GM19239 (cell line): ENCODE measurements around the gene RUNX1.

Experiments
- DNase-seq: peaks from one replicate; pipeline ENCODE4 v3.0.0; 2011; ENCODE audit warnings: low spot score; ENCODE audit not compliant: insufficient read length
- FAIRE-seq: peaks from 2 replicates; lab custom pipeline; 2011; peaks lifted over from hg19 to GRCh38; lab: Jason Lieb, UNC

Gene RUNX1

DNA sequence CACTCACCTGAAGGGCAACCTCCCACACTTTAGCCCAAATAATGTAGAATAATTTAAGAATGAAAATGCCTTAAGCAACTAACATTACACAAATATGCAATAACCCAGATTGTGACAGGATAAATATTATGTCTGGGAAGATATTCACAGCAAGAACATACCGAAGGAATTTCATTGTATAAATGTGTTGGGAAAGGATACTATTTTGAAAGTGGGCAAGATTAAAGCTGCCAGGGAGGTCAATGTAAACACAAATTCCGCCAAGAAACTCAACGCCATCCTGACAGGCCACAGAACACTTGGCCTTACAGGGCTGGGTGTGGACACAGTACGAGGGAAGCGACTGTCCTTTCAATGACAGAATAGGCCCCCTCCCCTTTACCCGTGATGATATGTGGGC, 173.3 kb downstream of the RUNX1 start:
- FAIRE-seq (peak; percentile 23), DNase-seq (no peak)

- FAIRE-seq (peak; percentile 85), DNase-seq (no peak)
Observed at GRCh38 chr21:34874684-34875513, 174.2 kb downstream of the RUNX1 start.

DNA sequence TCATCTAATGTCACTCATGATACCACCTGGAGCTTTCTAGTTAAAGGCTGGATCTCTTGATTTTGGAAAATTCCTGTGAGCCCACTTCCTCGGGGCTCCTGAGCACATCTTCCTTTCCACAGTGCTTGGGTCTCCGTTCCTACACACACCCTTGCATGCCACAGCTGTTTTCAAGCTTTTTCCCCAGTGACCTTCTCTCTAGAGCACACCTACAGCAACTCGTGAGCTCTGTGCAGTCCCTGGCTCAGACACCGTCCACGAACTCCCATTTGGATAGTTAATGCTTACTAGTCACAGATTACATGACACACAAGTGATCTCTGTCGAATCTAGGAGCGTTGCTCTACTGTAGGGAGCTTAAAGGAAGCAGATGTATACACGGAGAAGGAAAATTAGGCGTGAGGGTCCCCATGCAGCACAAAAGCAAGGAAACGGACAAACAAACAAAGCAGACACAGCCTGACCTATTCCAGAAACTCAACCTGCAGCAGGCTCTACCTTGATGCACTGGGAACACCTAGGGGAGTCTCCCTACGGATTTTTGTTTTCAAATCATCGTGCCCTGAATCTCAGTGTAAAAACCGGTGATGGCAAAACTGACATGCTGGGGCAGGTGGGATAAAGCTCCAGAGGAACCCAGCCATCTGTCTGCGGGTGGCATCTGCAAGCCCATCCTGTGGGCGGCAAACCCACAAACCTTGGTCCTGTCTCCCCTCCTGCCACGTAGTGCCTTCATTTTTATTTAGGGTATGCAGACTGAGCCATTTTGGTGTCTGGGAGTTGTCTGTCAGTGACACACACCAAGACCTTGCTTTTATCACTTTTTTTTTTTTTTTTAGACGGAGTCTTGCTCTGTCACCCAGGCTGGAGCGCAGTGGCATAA, 177.8 kb downstream of the RUNX1 start:
- FAIRE-seq (no peak), DNase-seq (no peak)

- no peak for DNase-seq
- no peak for FAIRE-seq
Observed at GRCh38 chr21:34870246-34870645, 178.9 kb downstream of the RUNX1 start.

GRCh38 chr21:34869545-34869944, 179.6 kb downstream of the RUNX1 start:
- FAIRE-seq (no peak), DNase-seq (no peak)

GRCh38 chr21:34867785-34868184, 181.3 kb downstream of the RUNX1 start:
- FAIRE-seq (no peak), DNase-seq (no peak)

GRCh38 chr21:34865400-34866241, 183.5 kb downstream of the RUNX1 start:
- peak; percentile 93 for FAIRE-seq
- no peak for DNase-seq

GRCh38 chr21:34864370-34865149, 184.5 kb downstream of the RUNX1 start:
- no peak for FAIRE-seq

DNA sequence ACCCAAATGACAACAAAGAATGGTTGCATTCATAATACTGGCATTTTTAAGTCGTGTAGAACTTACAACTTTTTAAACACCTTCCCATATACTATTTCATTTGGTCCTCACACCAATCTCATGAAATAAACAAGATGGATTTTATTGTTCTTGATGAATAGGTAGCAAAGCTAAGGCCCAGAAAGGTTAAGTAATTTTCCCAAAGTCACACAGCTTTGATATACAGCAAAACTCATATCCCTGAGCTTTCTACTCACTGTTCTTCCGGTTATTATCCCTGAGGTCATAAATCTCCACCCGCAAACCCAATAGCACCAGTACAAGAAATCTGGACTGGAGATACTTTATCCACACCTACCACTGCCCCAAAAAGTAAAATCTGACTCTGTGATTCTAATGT, 186.2 kb downstream of the RUNX1 start:
- DNase-seq = no peak
- FAIRE-seq = no peak

More at GRCh38 chr21:34864370-34865149, 184.5 kb downstream of the RUNX1 start:
- DNase-seq = no peak

DNA sequence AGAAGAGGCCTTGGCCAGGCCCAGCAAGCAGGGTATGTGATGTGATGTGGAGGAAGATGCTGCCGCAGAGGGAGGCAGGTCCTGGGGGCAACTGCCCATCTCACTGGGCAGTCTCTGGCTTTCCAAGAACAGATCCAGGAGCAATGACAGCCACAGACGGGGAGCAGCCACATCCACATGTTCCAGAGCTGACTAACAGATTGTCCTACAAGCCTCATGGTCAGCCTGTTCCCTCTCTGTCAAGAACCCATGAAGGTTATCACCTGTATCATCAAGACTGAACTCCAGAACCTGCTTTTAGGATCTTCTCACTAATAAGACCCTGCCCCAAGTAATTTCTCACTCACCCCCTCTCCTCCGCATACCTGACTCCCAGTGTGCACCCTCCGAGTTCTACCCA, 187.8 kb downstream of the RUNX1 start:
- no peak for FAIRE-seq

DNA sequence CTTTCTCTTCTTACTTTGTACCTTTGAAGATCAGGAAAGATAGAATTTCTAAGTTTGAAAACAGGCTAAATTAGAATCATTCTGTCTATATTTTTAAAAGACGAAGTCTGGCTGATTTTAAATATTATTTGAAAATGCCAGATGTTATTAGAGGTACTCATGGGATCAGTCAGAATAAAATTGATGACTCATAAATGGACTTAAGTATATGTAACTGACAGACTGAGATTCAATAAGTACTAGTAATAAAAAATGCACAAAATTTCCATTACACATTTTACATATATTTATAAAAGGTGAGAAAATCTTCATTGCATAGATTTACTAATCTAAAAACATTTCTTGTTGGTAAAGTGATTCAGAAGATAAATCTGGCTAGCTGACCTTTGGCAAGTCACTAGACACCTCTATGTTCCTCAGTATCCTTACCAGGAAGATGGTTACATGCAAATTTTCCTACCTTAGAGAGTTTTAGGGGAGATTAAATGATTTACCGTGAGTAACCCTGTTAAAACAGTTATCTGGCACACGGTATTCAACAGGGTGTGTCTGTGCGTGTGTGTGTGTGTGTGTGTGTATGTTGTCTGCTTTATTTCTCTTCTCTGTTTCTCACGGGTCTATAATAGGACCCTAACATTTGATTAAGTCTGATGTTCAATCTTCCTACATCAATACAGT, 189.0 kb downstream of the RUNX1 start:
- FAIRE-seq (no peak), DNase-seq (no peak)

More for the DNA sequence above, 187.8 kb downstream of the RUNX1 start:
- DNase-seq = no peak

- no peak for FAIRE-seq
Observed at GRCh38 chr21:34858559-34858958, 190.5 kb downstream of the RUNX1 start.

DNA sequence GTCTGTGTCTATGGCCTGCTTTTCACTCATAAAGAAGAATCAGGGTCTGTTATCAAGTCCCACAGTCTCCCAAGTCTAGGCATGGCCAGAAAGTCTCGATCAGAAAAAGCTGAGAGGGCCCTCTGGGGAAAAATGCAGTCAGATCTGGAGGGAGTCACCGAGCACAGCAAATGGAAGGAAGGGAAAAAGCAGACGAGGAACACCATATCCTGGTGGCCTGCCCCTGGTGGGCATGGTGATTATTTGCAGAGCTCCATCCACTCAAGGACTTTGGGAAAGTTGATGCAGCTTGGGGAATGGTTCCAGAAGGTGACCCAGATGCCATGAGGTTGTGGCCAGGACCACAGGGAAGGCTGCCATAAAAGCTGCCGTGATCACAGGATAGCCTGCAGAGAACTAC, 191.2 kb downstream of the RUNX1 start:
- DNase-seq (no peak), FAIRE-seq (no peak)

More at GRCh38 chr21:34858559-34858958, 190.5 kb downstream of the RUNX1 start:
- DNase-seq = no peak

- no peak for FAIRE-seq
- DNase-seq = no peak
Observed at GRCh38 chr21:34857122-34857713, 191.9 kb downstream of the RUNX1 start.

- DNase-seq (no peak), FAIRE-seq (no peak)
Observed at GRCh38 chr21:34852448-34852847, 196.7 kb downstream of the RUNX1 start.

GRCh38 chr21:34850166-34850690, 198.9 kb downstream of the RUNX1 start:
- no peak for FAIRE-seq

GRCh38 chr21:34846601-34847112, 202.4 kb downstream of the RUNX1 start:
- DNase-seq = no peak
- no peak for FAIRE-seq

More at GRCh38 chr21:34850166-34850690, 198.9 kb downstream of the RUNX1 start:
- no peak for DNase-seq
